ENCODE data around the gene CMSS1.

DNA sequence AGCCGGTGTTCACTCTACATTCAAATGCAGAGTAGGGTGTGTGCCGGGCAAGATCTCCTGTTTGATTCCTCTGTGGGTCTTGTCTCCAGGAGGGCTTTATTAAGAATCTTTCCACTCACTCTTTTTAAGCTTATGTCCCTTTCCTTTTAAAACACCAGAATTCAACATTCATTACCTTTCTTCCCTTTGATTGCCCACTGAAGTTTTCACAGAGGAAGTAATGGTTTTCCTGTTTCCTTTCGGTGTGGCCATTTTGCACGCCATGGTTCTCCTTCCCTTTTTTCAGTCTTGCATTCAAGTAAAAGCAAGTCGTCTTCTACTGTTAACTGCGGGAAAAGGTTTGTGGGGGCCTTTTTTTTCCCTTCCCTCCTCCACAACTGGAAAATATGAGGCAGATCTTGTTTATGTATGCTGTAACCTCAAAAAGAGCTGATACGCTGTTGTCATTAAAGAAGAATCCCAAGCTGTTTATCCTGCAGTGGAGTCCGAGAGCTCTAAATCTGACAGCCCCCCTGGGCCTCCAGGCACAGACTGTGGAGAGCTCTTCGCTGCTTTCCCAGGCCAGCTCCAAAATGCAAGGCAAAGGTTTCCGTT lies 256.1 kb downstream of the CMSS1 start:
- TF ChIP-seq NR3C1 (CRISPR knock-in tag; conservative IDR thresholded peaks at IDR 0.05; ENCODE audit: low read depth) (no peak), KAT7 (CRISPR knock-in tag; IDR thresholded peaks at IDR 0.05; ENCODE audit: borderline replicate concordance) (no peak), ESRRA (CRISPR knock-in tag; IDR thresholded peaks at IDR 0.05; ENCODE audit: borderline replicate concordance) (no peak), ZNF232 (CRISPR knock-in tag; IDR thresholded peaks at IDR 0.05) (no peak)
- TF ChIP-seq, protein P1, sequence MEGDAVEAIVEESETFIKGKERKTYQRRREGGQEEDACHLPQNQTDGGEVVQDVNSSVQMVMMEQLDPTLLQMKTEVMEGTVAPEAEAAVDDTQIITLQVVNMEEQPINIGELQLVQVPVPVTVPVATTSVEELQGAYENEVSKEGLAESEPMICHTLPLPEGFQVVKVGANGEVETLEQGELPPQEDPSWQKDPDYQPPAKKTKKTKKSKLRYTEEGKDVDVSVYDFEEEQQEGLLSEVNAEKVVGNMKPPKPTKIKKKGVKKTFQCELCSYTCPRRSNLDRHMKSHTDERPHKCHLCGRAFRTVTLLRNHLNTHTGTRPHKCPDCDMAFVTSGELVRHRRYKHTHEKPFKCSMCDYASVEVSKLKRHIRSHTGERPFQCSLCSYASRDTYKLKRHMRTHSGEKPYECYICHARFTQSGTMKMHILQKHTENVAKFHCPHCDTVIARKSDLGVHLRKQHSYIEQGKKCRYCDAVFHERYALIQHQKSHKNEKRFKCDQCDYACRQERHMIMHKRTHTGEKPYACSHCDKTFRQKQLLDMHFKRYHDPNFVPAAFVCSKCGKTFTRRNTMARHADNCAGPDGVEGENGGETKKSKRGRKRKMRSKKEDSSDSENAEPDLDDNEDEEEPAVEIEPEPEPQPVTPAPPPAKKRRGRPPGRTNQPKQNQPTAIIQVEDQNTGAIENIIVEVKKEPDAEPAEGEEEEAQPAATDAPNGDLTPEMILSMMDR (IDR thresholded peaks at IDR 0.05) = no peak
- TF ChIP-seq, protein P2, sequence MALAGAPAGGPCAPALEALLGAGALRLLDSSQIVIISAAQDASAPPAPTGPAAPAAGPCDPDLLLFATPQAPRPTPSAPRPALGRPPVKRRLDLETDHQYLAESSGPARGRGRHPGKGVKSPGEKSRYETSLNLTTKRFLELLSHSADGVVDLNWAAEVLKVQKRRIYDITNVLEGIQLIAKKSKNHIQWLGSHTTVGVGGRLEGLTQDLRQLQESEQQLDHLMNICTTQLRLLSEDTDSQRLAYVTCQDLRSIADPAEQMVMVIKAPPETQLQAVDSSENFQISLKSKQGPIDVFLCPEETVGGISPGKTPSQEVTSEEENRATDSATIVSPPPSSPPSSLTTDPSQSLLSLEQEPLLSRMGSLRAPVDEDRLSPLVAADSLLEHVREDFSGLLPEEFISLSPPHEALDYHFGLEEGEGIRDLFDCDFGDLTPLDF (CRISPR knock-in tag; IDR thresholded peaks at IDR 0.05) = no peak
- TF ChIP-seq, protein P3, sequence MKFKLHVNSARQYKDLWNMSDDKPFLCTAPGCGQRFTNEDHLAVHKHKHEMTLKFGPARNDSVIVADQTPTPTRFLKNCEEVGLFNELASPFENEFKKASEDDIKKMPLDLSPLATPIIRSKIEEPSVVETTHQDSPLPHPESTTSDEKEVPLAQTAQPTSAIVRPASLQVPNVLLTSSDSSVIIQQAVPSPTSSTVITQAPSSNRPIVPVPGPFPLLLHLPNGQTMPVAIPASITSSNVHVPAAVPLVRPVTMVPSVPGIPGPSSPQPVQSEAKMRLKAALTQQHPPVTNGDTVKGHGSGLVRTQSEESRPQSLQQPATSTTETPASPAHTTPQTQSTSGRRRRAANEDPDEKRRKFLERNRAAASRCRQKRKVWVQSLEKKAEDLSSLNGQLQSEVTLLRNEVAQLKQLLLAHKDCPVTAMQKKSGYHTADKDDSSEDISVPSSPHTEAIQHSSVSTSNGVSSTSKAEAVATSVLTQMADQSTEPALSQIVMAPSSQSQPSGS (CRISPR knock-in tag; IDR thresholded peaks at IDR 0.05; ENCODE audit: borderline replicate concordance, low read depth) = no peak
